ENCODE measurements around the gene LRRC74A. TPM values are rescaled to one million over a fixed set of nuclear protein-coding genes. Genes with fewer than 3 reads are reported as not detected.

Gene LRRC74A
- total RNA-seq, 1 experiment from 2014 or later = not detected

DNA sequence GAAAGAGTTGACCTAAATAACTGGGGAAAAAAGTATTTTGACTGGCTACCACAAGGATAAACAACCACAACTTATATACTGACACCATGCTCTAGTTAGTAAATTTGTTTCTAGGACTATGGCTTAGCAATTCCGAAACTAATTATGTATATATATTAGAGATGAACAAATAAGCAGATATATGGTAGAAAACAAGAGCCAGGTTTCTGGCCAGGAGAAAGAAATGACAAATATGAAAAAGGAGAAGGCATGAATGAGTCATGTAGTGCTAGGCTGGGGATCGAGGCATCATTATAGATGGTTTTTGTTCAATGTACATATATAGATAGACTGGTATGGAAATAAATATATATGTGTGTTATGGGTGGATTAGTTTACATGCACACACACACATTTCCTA, 5.5 kb upstream of the LRRC74A start:
- Mint-ChIP-seq H3K9me3 (peaks cover 6 to 11% of the 10 kb centered on the region in 2 experiments), H3K4me1 (no peaks in the 10 kb centered on the region), H3K36me3 (ENCODE audit: insufficient read depth in 1 of 3, low read depth in 3 of 3) (0 out of 7 replicates have a peak, but pooled peaks cover 0 to 2% (median 0%) of the 10 kb centered on the region in 3 experiments), H3K27me3 (ENCODE audit: low read depth) (peaks cover 5% of the 10 kb centered on the region), H3K27ac (no peak overlapping the region), H3K4me3 (no peak overlapping the region)
- no peak overlapping the region for H3K18ac ChIP-seq (ENCODE audit: insufficient read length, low read depth, low read length)
- H3K23me2 ChIP-seq (ENCODE audit: insufficient read length, low read depth, low read length, poor library complexity, severe bottlenecking) = no peaks in the 10 kb centered on the region
- no peaks in the 10 kb centered on the region for H3K79me1 ChIP-seq (ENCODE audit: insufficient read depth, low read depth, low read length, poor library complexity, severe bottlenecking)
- no peak overlapping the region for H4K91ac ChIP-seq (ENCODE audit: insufficient read length, low read depth, low read length)
- no peak overlapping the region for H2AFZ ChIP-seq (ENCODE audit: low read length)
- H3K4me1 ChIP-seq (ENCODE audit: insufficient read depth, low read length) = no peaks in the 10 kb centered on the region
- H2BK120ac ChIP-seq (ENCODE audit: low read depth, low read length, poor library complexity, severe bottlenecking) = no peak overlapping the region
- no CpG with 5 or more reads among the region's 2 CpGs for WGBS (ENCODE audit: extremely low coverage, insufficient read length, low lambda C conversion rate)
- H2AK5ac ChIP-seq (ENCODE audit: insufficient read length, low read length) = no peak overlapping the region
- H4K5ac ChIP-seq (ENCODE audit: insufficient read length, low read depth, low read length) = no peak overlapping the region
- H3K27ac ChIP-seq (ENCODE audit: insufficient read length, low read depth, low read length) = no peak overlapping the region
- no peak overlapping the region for H3K9ac ChIP-seq (ENCODE audit: extremely low read depth, insufficient read length, low read length)
- H3K23ac ChIP-seq (ENCODE audit: insufficient read length, low read depth, low read length) = no peak overlapping the region
- no peak overlapping the region for H3T11ph ChIP-seq (ENCODE audit: low read length)
- no peak overlapping the region for H2BK20ac ChIP-seq (ENCODE audit: low read depth, low read length, poor library complexity, severe bottlenecking)
- no peak overlapping the region for H2BK15ac ChIP-seq (ENCODE audit: low read depth, low read length)
- no peak for TF ChIP-seq CTCF (conservative IDR thresholded peaks at IDR 0.05)
- H4K8ac ChIP-seq (replicated peaks; ENCODE audit: insufficient read length, low read depth, low read length) = no peak overlapping the region
- no peaks in the 10 kb centered on the region for H3K9me3 ChIP-seq (ENCODE audit: control insufficient read depth, low read depth, low read length)
- no peak overlapping the region for H3K4me2 ChIP-seq (ENCODE audit: insufficient read depth, insufficient read length, low read length)
- H2BK12ac ChIP-seq (ENCODE audit: insufficient read length, low read depth, low read length) = no peak overlapping the region
- H4K20me1 ChIP-seq (ENCODE audit: control insufficient read depth, insufficient read depth, insufficient read length) = no peaks in the 10 kb centered on the region
- no peak overlapping the region for H3K56ac ChIP-seq (ENCODE audit: insufficient read length, low read depth, low read length)
- H3K4ac ChIP-seq (ENCODE audit: low read depth, low read length) = no peak overlapping the region
- DNase-seq = no peak
- no peaks in the 10 kb centered on the region for H3K79me2 ChIP-seq (ENCODE audit: insufficient read depth, low read length)
- H3K27me3 ChIP-seq (ENCODE audit: insufficient read depth, low read length) = no peaks in the 10 kb centered on the region
- no peak overlapping the region for H2BK5ac ChIP-seq (ENCODE audit: insufficient read length, low read length)
- H3K14ac ChIP-seq (ENCODE audit: insufficient read depth, low read length) = no peak overlapping the region

Measured in H9 (cell line).